ENCODE results near the gene FCN2.

DNA sequence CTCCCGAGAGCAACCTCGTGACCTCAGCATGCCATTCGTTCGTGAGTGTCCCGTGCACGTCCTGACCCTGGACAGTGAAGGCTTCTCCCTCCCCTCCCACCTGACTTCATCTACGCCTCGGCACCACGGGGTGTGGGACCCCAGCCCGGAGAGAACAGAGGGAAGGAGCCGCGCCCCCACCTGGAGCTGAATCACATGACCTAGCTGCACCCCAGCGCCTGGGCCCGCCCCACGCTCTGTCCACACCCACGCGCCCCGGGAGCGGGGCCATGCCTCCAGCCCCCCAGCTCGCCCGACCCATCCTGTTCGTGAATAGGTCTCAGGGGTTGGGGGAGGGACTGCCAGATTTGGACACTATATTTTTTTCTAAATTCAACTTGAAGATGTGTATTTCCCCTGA, 38.3 kb upstream of the FCN2 start:
- TF ChIP-seq CBX3 (IDR thresholded peaks at IDR 0.05; ENCODE audit: low read depth) (no peak), POLR2A (IDR thresholded peaks at IDR 0.05; ENCODE audit: borderline replicate concordance, extremely low read depth, insufficient read depth, insufficient read length) (no peak), EZH2 (IDR thresholded peaks at IDR 0.05) (no peak), POLR2AphosphoS5 (IDR thresholded peaks at IDR 0.05; ENCODE audit: low read depth, low read length) (no peak)
- TF ChIP-seq, protein P1, sequence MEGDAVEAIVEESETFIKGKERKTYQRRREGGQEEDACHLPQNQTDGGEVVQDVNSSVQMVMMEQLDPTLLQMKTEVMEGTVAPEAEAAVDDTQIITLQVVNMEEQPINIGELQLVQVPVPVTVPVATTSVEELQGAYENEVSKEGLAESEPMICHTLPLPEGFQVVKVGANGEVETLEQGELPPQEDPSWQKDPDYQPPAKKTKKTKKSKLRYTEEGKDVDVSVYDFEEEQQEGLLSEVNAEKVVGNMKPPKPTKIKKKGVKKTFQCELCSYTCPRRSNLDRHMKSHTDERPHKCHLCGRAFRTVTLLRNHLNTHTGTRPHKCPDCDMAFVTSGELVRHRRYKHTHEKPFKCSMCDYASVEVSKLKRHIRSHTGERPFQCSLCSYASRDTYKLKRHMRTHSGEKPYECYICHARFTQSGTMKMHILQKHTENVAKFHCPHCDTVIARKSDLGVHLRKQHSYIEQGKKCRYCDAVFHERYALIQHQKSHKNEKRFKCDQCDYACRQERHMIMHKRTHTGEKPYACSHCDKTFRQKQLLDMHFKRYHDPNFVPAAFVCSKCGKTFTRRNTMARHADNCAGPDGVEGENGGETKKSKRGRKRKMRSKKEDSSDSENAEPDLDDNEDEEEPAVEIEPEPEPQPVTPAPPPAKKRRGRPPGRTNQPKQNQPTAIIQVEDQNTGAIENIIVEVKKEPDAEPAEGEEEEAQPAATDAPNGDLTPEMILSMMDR (IDR thresholded peaks at IDR 0.05 in 2 of 3, conservative IDR thresholded peaks at IDR 0.05 in 1 of 3; ENCODE audit: borderline replicate concordance in 1 of 3, insufficient read depth in 1 of 3, low read depth in 2 of 3, low read length in 2 of 3) = no peak
- TF ChIP-seq, protein P2, sequence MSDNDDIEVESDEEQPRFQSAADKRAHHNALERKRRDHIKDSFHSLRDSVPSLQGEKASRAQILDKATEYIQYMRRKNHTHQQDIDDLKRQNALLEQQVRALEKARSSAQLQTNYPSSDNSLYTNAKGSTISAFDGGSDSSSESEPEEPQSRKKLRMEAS (IDR thresholded peaks at IDR 0.05) = no peak
